Neural progenitor cell (in vitro differentiated cells): ENCODE results near the gene CACNB1. TPM values are rescaled to one million over a fixed set of nuclear protein-coding genes. Genes with fewer than 3 reads are reported as not detected.
A peak's percentile ranks its signal among the peaks of the same experiment; 100 is the strongest.

Experiments used
- DNase-seq: peaks from one replicate; pipeline ENCODE4 v3.0.0-alpha.2; 2016; ENCODE audit warnings: low spot score
- H2AFZ ChIP-seq: fragments of 200-600 bp; sonication (generic); replicated peaks from 2 replicates; pipeline ENCODE4 v1.6.1; 2016; ENCODE audit warnings: antibody characterized with exemption
- H3F3A ChIP-seq: fragments of 200-600 bp; sonication (generic); 2 replicates; pipeline ENCODE4 v1.6.1; 2016; ENCODE audit warnings: antibody characterized with exemption, low read depth
- H3K27ac ChIP-seq: fragments of 200-600 bp; sonication (generic); 2 replicates; pipeline ENCODE4 v1.5.1; 2016; ENCODE audit warnings: mild to moderate bottlenecking
- H3K27me3 ChIP-seq: fragments of 200-600 bp; sonication (generic); 2 replicates; pipeline ENCODE4 v1.6.1; 2016; ENCODE audit warnings: mild to moderate bottlenecking, moderate library complexity
- H3K36me3 ChIP-seq: fragments of 200-600 bp; sonication (generic); 2 replicates; pipeline ENCODE4 v1.5.1; 2016
- H3K4me1 ChIP-seq: fragments of 200-600 bp; sonication (generic); 2 replicates; pipeline ENCODE4 v1.6.1; 2016; ENCODE audit warnings: mixed run types
- H3K4me2 ChIP-seq: fragments of 200-600 bp; sonication (generic); 2 replicates; pipeline ENCODE4 v1.6.1; 2016
- H3K4me3 ChIP-seq: fragments of 200-600 bp; sonication (generic); 2 replicates; pipeline ENCODE4 v1.5.1; 2016
- H3K79me2 ChIP-seq: fragments of 200-600 bp; sonication (generic); 2 replicates; pipeline ENCODE4 v1.6.1; 2016; ENCODE audit warnings: low read depth
- H3K9ac ChIP-seq: fragments of 200-600 bp; sonication (generic); 2 replicates; pipeline ENCODE4 v1.6.1; 2016
- H3K9me3 ChIP-seq: fragments of 200-600 bp; sonication (generic); 2 replicates; pipeline ENCODE4 v1.5.1; 2016; ENCODE audit warnings: low read depth
- H4K20me1 ChIP-seq: fragments of 200-600 bp; sonication (generic); 2 replicates; pipeline ENCODE4 v1.6.1; 2016; ENCODE audit warnings: low read depth
- H3K27ac Mint-ChIP-seq: 3 replicates; pipeline ENCODE4 v1.8.0; 2021; ENCODE audit warnings: mixed read lengths
- H3K27me3 Mint-ChIP-seq: 2 replicates; pipeline ENCODE4 v1.8.0; 2022; ENCODE audit warnings: low read depth, mild to moderate bottlenecking, inconsistent platforms, moderate library complexity, mixed read lengths; ENCODE audit not compliant: insufficient read depth
- H3K36me3 Mint-ChIP-seq: 3 replicates; pipeline ENCODE4 v1.8.0; 2021; ENCODE audit warnings: mixed read lengths
- H3K4me1 Mint-ChIP-seq: 3 replicates; pipeline ENCODE4 v1.8.0; 2021; ENCODE audit warnings: mixed read lengths
- H3K4me3 Mint-ChIP-seq: 3 replicates; pipeline ENCODE4 v1.8.0; 2021; ENCODE audit warnings: mild to moderate bottlenecking, moderate library complexity, mixed read lengths
- H3K9me3 Mint-ChIP-seq: 3 replicates; pipeline ENCODE4 v1.8.0; 2020; ENCODE audit warnings: mixed read lengths
- EZH2 ChIP-seq: fragments of 200-600 bp; sonication (generic); IDR thresholded peaks from 2 replicates; pipeline ENCODE4 v1.6.1; 2017; ENCODE audit warnings: antibody characterized with exemption, mild to moderate bottlenecking, moderate library complexity
- EZH2phosphoT487 ChIP-seq: fragments of 200-600 bp; sonication (generic); IDR thresholded peaks from 2 replicates; pipeline ENCODE4 v1.6.1; 2017; ENCODE audit warnings: antibody characterized with exemption
- total RNA-seq: library from RNA; depleted of rRNA; stranded (reverse); fragments of >200 nt; gene quantifications from 2 replicates; pipeline ENCODE4 v1.2.3, GENCODE V29; 2015; ENCODE audit warnings: low replicate concordance
- TF ChIP-seq, protein P1 (sequence below): fragments of 200-600 bp; sonication (generic); IDR thresholded peaks from 2 replicates; pipeline ENCODE4 v1.5.1; 2017; ENCODE audit warnings: antibody characterized with exemption, mild to moderate bottlenecking

Gene CACNB1
- total RNA-seq, 1 donor from 2014 or later, result 6.3 TPM

DNA sequence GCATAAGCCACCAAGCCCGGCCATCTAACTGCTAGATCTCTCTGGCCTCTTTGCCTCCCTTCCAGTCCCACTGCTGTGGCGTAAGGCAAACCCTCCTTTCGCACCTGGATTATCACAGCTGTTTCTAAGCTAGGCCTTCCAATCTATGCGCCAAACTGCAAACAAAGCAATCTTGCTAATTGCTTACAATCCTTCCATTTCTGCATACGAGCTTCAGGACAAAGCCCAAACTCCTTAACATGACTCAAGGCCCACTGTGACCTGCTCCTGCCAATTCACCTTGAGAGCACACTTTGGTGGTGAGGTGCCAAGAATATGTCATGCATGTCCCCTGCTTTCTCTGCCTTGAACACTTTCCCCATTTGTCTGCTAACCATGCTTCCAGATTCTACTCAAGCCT, 25.5 kb downstream of the CACNB1 start:
- TF ChIP-seq, protein P1, sequence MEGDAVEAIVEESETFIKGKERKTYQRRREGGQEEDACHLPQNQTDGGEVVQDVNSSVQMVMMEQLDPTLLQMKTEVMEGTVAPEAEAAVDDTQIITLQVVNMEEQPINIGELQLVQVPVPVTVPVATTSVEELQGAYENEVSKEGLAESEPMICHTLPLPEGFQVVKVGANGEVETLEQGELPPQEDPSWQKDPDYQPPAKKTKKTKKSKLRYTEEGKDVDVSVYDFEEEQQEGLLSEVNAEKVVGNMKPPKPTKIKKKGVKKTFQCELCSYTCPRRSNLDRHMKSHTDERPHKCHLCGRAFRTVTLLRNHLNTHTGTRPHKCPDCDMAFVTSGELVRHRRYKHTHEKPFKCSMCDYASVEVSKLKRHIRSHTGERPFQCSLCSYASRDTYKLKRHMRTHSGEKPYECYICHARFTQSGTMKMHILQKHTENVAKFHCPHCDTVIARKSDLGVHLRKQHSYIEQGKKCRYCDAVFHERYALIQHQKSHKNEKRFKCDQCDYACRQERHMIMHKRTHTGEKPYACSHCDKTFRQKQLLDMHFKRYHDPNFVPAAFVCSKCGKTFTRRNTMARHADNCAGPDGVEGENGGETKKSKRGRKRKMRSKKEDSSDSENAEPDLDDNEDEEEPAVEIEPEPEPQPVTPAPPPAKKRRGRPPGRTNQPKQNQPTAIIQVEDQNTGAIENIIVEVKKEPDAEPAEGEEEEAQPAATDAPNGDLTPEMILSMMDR, result no peak
- TF ChIP-seq EZH2phosphoT487, result no peak
- no peak for TF ChIP-seq EZH2

GRCh38 chr17:39170558-39170957, 26.9 kb downstream of the CACNB1 start:
- Mint-ChIP-seq H3K4me3 (no peak overlapping the region), H3K4me1 (peaks cover 17% of the 10 kb centered on the region), H3K27ac (peak overlapping the region; percentile 57), H3K27me3 (peaks cover 14% of the 10 kb centered on the region), H3K9me3 (peaks cover 3% of the 10 kb centered on the region), H3K36me3 (no peaks in the 10 kb centered on the region)
- DNase-seq, result no peak
- H3K4me3 ChIP-seq, result no peak overlapping the region
- peaks cover 22% of the 10 kb centered on the region for H3F3A ChIP-seq
- H4K20me1 ChIP-seq, result no peaks in the 10 kb centered on the region
- H2AFZ ChIP-seq, result no peak overlapping the region
- H3K9me3 ChIP-seq, result no peaks in the 10 kb centered on the region
- no peaks in the 10 kb centered on the region for H3K36me3 ChIP-seq
- H3K9ac ChIP-seq, result no peak overlapping the region
- no peak overlapping the region for H3K27ac ChIP-seq
- H3K4me2 ChIP-seq, result no peak overlapping the region
- H3K27me3 ChIP-seq, result peaks cover 23% of the 10 kb centered on the region
- H3K79me2 ChIP-seq, result no peaks in the 10 kb centered on the region
- no peak for TF ChIP-seq EZH2
- TF ChIP-seq EZH2phosphoT487, result no peak
- TF ChIP-seq, protein P1, result no peak
- H3K4me1 ChIP-seq, result no peaks in the 10 kb centered on the region

More for the DNA sequence above, 25.5 kb downstream of the CACNB1 start:
- H3K4me3 ChIP-seq, result no peak overlapping the region
- no peak overlapping the region for H3K27ac ChIP-seq
- Mint-ChIP-seq H3K27ac (peak overlapping the region; percentile 13), H3K9me3 (peaks cover 3% of the 10 kb centered on the region), H3K4me3 (no peak overlapping the region), H3K36me3 (peaks cover 6% of the 10 kb centered on the region), H3K4me1 (peaks cover 17% of the 10 kb centered on the region), H3K27me3 (peaks cover 4% of the 10 kb centered on the region)
- no peak overlapping the region for H3K9ac ChIP-seq
- H3K36me3 ChIP-seq, result no peaks in the 10 kb centered on the region
- H3K4me1 ChIP-seq, result no peaks in the 10 kb centered on the region
- DNase-seq, result no peak
- H3K4me2 ChIP-seq, result no peak overlapping the region
- peaks cover 10% of the 10 kb centered on the region for H3K27me3 ChIP-seq
- peaks cover 8% of the 10 kb centered on the region for H3F3A ChIP-seq
- H3K9me3 ChIP-seq, result no peaks in the 10 kb centered on the region
- no peaks in the 10 kb centered on the region for H3K79me2 ChIP-seq
- no peak overlapping the region for H2AFZ ChIP-seq
- H4K20me1 ChIP-seq, result no peaks in the 10 kb centered on the region

DNA sequence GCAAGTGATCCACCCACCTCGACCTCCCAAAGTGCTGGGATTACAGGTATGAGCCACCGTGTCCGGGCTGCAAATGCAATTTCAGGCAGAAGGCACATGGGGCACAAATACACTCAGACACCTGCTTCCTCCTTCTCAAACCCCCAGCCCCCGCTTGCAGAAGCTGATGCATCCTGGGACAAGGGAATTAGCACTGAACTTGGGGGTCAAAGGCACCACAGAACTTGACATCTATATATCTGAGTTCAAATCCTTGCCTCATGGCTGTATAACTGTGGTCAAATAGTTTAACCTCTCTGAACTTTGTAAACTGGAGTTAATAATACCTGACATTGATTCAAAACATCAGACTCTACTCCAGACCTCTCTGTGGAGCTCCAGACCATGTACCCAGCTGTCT, 27.4 kb downstream of the CACNB1 start:
- no peak overlapping the region for H3K4me3 Mint-ChIP-seq
- H3K4me1 Mint-ChIP-seq, result peaks cover 17% of the 10 kb centered on the region
- peaks cover 3% of the 10 kb centered on the region for H3K9me3 Mint-ChIP-seq
- Histone ChIP-seq H3K27me3 (peaks cover 28% of the 10 kb centered on the region), H3K4me3 (no peak overlapping the region), H3K9me3 (no peaks in the 10 kb centered on the region), H3K4me1 (no peaks in the 10 kb centered on the region), H3K4me2 (no peak overlapping the region), H3K36me3 (no peaks in the 10 kb centered on the region), H4K20me1 (no peaks in the 10 kb centered on the region), H2AFZ (no peak overlapping the region), H3K79me2 (no peaks in the 10 kb centered on the region), H3K27ac (no peak overlapping the region), H3K9ac (no peak overlapping the region), H3F3A (peaks cover 26% of the 10 kb centered on the region)
- DNase-seq, result no peak
- TF ChIP-seq EZH2, result no peak
- TF ChIP-seq, protein P1, result no peak
- no peak for TF ChIP-seq EZH2phosphoT487
- peaks cover 19% of the 10 kb centered on the region for H3K27me3 Mint-ChIP-seq
- no peaks in the 10 kb centered on the region for H3K36me3 Mint-ChIP-seq
- no peak overlapping the region for H3K27ac Mint-ChIP-seq
